NCI-H1417 treated with DMSO at 0.1 percent for 48 hours (cell line): ENCODE measurements around the gene TBC1D14.

Experiments used
- DNase-seq: peaks from one replicate; lab custom pipeline; 2025; lab: John Stamatoyannopoulos, UW

TBC1D14 gene

DNA sequence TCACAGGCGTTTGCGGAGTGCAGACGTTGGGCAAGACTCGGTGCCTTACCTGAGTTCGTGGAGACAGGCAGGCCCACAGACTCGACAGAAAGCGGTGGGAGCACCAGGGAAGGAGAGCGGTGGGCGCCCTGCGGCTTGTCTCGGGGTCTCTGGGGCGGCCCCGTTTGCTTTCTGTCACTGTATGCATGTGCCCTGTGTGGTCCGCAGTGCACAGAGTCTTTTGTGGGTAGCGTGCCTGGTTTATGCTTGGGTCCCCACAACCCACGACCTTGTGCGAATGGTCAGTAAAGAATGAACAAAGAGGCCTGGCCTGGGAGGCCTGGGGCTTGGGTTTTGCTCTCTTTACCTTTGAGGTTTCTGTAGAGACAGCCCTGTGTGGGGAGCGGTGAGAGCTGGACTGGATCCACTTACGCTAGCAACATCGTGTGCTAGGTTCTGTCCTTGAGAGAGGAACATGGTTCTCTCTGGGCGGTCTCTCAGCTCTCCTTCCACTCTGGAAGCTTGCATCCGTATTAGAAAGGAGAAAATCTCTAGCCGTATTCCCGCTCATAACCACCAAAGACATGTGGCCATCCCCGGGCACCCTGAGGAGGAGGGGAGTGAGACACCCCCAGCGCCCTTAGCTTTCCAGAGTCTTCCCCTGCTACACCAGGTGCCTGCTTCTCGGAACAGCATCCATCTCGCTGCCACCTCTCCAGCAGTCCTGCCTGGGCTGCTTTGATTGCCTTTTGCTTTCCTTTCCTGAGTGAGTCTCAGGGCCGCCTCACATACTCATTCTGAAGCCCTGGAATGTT lies 134.7 kb downstream of the TBC1D14 start:
- no peak for DNase-seq

DNA sequence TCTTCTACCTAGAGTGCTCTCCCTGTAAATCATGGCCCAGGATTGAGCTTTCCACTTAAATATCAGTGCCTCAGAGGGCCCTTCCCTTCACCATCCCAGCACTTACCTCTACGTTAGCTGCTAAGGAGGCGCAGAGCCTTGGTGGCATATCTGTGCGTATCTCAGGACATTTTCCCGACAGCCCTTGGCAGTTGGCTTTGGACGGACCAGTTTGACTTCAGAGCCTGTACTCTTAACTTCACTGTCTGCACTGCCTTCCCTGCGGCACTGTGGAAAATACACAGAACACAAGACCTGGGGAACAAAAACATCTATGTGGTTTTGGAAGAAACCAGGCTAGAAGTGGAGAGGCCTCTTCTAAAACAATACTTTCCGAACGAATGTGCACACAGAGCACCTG lies 135.9 kb downstream of the TBC1D14 start:
- no peak for DNase-seq

DNA sequence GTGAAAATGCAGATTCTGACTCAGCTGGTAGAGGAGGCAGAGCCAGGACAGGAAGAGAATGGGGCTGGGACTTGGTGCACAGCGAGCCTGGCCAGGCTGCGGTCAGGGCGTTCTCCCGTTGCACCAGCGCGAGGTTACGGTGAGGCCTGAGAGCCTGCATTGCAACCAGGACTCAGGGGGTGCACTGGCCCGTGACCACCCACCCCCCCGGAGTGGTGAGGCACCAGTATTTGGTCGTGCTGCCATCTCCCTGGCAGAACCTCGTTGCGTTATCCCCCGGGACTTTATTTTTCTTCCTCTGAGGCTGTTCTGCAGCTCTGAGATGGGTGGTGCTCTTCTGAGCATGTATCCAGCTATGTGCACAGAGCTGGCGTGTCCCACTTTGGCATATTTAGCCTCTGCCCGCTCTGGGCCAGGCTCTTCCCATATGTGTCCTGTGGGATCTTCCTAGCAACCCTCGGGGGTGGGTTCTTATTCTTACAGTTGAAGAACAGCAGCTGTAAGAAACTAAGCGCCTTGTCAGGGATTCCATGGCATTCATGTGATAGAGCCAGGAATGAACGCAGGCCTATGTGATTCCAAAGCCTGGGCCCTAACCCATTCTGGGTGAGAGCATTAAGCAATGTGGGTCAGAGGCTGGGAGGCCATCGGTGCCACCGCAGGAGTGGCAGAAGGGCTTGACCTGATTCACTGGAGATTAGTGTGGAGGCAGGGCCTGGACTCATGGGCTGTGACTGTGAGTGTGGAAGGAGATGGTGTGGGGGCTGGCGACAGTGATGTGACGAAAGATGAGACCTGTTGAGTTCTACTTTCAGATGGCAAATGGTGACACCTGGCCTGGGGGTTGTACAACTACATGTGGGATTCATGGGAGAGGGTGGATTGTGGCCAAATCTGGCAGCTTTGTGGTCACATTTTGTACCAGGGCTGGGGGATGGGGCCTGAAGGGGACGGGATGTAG lies 136.6 kb downstream of the TBC1D14 start:
- DNase-seq: no peak

DNA sequence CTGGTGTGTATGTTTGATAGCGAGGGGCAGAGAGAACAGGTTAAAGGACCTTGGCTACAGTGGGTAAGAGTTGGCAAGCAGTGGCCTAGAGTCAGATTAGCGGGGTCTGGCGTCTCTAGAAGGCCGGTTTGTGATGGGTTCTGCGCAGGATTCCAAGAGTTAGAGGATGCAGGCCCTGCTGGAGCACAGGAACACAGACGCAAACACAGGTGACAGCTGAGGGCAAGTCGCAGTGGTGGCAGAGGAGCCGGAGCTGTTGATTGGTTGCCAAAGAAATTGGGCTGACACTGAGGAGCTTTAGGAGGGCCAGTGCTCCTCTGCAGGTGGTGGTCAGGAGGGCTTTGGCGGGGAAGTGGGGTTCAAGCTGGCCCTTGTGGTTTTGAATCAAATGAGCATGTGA lies 137.3 kb downstream of the TBC1D14 start:
- no peak for DNase-seq

DNA sequence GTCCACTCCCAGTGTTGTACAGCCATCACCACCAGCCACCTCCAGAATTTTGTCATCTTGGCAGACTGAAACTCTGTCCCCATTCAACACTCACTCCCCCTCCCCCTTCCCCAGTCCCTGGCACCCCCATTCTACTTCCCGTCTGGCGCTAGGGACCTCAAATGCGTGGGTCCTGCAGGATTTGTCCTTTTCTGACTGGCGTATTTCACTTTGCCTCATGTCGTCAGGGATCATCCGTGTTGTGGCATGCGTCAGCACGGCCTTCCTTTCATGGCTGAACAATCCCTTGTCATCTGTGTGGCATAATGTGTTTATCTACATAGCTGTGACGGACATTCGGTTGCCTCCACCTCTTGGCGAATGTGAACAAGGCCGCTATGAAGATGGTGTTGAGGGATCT lies 139.0 kb downstream of the TBC1D14 start:
- DNase-seq: no peak

DNA sequence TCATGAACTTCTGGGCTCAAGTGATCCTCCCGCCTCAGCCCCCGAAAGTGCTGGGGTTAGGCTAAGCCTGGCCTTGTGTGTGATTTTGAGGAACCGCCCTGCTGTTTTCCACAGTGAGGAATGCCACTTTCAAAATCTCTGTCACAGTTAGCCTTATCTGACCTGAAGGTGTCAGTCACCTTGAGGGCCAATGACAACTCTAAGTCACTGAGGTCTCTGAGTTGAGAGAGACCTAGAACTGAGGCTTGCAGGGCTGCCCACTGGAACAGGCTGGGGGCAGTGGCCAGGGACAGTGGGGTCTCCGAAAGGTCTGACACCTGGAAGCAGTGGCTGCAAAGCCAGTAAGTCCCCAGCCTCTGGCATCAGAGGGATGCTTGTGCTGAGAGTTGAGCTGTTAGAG lies 139.7 kb downstream of the TBC1D14 start:
- DNase-seq: no peak

DNA sequence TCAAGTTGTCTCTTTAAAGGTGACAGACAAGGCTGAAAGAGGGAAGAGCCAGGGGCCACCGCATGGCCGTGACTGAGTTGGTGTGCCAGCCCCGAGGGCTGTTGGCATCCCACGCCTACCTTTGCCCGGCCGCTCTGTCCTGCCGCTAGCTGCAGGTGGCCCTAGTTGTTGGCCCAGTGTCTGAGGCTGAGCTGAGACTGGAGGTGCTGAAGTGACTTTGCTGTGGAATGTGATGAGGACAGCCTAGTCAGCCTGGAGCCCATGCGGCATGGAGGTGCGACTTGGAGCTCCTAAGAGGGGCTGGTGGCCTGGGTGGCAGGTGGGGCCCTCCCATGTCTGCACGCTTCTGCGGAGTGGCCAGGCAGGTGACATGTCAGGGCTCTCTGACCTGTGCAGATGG lies 140.1 kb downstream of the TBC1D14 start:
- DNase-seq: no peak

DNA sequence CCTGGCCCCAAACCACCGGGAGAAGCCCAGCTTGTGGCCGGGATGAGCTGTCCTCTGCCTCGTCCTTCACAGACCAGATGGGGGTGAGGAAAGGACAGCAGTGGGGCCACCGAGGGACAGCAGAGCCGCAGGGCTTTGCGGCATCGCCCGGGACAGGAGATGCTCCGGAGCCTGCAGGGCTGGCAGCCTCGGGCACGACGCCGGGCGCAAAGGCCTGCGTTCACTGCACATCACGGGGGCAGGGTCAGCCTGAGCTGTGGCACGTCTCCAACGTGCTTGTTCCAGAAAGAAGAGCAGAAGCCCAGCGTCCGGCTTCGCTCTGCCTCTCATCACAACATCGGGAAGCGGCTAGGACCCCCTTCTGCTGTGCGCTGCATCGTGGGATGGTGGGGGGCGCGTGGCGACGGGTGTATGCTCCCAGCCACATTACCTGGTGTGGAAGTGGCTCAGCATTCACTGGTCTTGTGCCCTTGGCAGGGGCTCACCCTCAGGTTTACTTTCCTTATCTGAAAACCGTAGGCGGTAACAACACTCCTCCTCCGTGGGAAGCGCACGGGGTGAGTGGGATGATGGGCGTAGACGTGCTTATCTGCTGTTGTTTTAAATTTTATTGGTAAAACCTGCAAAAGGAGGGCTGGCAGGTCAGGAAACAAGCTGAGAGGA lies 141.0 kb downstream of the TBC1D14 start:
- DNase-seq: no peak

DNA sequence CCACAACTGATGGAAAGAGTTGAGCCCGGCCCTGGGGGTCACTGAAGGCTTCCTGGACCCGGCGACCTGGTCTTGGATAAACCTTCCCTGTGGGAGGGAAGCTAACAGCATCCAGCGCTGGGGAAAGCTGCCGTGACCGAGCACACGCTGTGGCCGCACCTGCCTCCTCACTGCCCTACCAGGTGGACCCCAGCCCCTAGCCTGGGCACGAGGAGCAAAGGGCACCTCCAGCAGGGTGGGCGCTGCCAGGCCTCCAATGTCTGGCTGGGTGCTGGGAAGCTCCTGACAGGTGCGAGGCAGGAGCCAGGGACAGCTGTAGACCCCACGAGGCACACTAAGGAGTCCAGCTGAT lies 141.5 kb downstream of the TBC1D14 start:
- DNase-seq: no peak

DNA sequence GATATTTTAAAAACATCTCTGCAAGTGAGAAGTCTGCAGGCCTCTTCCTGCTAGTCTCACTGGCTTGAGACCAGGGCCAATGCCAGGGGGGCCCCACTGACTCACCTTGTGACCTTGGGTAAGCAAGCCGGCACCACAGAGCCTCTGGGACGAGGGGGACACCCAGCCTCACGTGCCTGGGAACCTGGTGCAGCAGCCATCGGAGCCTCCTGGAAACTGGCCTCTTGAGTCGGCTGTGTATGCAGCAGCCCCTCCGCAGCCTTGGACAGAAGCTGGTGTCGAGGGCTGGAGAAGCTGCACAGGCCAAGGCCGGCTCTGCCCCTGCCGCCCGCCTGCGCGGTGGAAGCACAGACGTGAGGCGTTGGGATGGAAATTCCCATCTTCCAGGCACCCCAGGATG lies 142.3 kb downstream of the TBC1D14 start:
- DNase-seq: no peak

DNA sequence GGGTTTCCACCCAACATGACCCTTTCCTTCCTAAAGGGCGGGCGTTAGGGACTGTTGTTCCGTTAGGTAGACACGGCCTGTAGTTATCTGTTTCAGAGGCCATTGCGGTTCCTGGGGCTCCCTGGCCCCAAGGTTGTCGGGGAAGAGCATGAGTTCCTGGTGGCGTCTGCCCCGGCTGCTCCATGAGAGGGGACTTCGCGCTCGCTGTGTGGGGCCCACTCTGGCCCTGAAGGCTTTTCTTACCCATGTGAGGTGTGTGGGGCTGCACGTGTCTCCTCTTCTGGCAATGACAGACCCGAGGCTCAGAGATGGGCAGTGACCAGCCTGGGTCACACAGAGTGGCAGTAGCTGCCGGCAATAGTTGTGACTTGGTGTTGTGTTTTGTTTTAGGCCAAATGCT lies 142.7 kb downstream of the TBC1D14 start:
- DNase-seq: no peak

DNA sequence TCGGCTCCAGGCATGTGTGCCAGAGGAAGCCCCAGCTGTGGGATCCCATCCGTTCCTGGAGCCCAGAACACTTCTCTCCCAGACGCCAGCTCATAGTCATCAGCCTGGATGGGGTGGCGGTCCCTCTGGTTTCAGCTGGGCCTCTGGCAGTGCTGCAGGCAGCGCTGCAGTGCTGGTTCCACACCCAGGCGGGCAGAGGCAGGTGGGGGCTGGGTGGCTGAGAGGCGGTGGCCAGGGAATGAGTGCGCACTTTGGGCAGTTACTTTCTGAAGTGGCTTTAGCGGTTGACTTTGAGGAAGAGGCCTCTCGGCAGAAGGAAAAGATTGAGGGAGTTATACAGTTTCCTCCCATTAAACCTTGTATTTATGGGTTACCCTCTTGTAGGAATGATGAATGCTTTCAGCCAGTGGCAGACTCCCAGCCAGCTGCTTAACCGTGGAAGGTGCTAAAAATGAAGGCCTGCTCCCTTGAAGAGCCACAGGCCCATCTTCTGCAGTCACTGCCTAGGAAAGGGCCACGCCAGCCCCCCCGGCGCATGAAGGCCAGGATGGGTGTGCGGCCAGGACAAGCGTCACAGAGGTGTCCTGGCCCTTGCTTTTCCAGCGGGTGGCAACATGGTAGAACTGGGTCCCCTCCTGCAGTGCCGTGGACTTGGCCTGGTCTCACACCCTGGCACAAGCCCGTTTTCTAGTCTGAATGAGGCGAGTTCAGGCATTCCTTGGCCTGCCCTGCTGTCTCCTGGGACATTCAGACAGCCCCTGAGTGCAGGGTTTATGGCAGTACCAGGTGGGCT lies 143.5 kb downstream of the TBC1D14 start:
- DNase-seq: no peak

DNA sequence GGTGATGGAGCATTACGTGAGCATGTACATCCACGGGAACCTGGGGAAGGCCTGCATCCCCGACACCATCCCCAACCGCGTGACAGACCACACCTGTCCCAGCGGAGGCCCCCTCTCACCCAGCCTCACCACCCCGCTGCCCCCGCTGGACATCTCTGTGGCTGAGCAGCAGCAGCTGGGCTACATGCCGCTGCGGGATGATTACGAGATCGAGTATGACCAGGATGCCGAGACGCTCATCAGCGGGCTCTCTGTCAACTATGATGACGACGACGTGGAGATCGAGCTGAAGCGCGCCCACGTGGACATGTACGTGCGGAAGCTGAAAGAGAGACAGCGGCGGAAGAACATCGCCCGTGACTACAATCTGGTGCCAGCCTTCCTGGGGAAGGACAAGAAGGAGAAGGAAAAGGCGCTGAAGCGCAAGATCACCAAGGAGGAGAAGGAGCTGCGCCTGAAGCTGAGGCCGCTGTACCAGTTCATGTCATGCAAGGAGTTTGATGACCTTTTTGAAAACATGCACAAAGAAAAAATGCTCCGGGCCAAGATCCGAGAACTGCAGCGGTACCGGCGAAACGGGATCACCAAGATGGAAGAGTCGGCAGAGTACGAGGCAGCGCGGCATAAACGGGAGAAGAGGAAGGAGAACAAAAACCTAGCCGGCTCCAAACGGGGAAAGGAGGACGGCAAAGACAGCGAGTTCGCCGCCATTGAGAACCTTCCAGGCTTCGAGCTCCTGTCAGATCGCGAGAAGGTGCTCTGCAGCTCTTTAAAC lies 144.7 kb downstream of the TBC1D14 start:
- DNase-seq: no peak

DNA sequence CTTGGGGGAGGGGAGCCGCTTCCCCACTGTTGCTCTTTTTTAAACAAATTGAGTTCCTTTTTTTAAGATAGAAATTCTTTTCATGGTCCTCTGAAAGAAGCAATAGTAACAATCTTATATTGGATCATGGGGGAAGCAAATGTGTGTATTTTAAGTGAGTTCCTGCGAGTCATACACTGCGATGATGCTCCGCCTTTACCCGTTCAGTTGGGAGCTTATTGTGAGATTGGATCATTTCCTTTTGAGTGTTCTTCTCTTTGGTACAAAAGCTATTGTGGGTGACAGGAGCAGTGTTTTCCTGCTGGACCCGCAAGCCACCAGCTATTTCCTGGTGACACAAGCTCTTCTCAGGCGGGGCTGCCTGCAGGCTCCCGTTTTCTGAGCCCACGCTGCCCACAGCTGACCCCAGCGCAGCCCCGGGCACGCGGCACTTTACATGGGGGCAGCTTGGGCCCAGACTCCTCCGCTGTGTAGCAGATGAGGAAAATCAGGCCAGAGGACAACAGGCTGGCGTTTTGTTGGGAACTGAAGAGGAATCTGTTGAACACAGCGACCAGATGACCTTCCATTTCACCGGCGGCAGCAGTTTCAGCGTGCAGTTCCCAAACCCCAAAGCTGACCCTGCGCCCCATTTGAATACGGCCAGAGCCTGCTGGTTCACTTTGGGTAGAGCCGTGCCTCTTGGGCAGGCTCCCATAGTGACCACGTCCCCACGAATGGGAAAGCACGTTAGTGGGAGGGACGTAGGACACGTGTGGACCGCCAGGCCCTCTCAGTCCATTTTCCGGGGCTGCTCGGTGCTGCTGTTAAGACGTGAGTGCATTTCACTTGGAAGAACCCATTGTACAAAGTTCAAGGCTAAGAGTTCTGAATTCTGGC lies 145.7 kb downstream of the TBC1D14 start:
- no peak for DNase-seq

DNA sequence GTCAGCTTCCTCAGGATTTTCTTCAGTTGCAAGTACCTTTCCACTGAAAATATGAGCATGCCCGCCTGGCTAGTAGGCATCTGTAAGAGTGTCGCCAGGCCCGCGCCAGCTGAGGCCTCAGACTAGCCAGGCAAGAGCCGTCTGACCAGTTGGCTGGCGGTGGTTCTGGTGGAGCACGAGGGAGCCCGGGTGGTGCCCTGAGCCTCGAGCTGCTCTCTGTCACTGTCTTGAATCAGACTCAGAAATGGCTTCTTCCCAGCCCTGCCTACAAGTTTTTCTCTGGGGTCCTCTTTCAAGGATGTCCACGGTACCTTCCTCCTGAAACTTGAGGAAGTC lies 146.3 kb downstream of the TBC1D14 start:
- DNase-seq: no peak

DNA sequence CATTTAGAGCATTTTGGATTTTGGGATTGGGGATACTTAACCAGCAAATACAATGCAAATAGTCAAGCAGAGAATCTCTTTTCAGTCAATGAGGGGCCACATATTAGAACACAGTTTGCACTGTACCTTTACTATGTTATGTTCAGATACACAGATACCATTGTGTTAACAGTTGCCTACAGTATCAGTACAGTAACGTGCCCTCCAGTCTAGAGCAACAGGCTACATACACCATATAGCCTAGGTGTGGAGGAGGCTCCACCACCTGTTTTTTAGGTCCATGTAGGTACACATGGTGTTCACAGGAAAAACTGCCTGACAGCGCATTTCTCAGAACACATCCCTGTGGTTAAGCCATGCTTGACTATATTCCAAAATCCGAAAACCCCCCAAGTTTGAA lies 149.2 kb downstream of the TBC1D14 start:
- no peak for DNase-seq

DNA sequence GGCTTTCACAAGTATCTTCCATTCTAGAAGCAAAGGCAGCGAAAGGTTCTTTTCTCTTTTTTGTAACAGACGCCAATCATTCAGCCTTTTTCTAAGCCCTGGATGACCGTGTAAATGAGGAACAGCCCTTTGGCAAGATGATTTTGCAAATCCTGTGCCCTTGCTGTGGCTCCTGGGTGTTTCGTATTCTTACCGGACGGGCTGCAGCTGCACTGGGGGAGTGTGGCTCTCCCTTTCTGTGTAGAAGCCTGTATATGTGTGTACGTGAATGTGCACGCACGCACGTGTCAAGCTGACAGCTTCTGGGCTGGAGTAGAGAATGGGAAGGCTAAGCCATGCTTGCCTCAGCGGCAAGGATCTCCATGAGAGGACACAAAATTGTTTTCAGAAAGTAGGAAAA lies 150.0 kb downstream of the TBC1D14 start:
- DNase-seq: no peak

DNA sequence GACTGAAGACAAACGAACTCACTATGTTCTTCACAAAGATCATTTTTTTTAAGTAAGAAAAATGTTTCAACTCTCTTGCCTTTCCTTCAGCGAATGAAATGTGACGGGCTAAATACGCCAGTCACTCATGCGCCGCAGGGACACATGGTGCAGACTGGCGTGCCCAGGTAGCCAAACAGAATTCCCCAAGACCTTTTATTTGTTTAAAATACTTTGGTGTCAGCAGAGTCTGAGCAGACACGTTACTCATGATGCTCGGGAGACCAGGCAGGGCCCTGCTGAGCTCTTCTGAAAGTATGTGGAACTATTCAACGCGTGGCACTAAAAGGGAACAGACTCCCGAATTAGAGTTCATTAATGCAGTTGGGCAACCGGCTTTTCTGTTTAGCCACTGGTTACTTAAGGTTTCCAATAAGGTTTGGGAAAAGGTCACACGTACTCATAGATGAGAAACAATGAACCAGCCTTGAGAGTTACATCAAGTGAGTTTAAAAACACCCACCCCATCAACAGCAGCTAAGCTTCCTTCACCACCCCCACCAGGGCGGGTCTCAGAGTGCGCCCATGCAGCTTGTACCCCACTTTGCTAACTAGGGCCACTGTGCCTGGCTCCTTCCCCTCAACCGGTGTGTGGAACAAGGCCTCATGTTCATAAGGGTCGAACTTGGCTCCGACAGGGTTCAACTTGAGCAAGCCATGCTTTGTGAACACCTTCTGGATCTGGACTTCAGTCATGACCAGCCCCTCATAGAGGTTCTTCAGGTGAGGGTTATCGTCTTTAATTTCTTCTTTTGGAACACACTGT lies 150.9 kb downstream of the TBC1D14 start:
- no peak for DNase-seq

DNA sequence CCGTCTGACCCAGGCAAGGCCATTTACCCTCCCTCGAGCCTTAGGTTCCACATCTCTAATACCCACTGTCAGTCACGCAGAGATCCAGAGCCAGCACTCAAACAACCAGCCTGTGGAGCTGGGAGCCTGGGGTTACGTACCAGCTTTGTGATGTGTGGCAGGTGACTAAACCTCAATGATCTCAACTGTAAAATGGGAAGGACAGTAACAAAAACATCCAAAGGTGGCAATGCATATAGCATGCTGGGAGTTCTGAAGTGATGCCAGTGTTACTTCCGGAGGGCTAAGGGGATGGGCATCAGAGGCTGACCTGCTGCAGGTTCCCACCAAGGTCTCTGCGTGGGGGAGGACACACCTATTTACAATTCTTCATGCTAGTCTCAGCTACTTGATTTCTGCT lies 152.2 kb downstream of the TBC1D14 start:
- no peak for DNase-seq
